ENCODE results near the gene TC2N. TPM values are rescaled to one million over a fixed set of nuclear protein-coding genes. Genes with fewer than 3 reads are reported as not detected.

Gene TC2N
- total and polyA plus RNA-seq, 9 of the 15 experiments (the other 6 are each of a cell fraction or from before 2014, with no cell fraction given) = 2.0 to 12.5 (median 7.3) TPM

DNA sequence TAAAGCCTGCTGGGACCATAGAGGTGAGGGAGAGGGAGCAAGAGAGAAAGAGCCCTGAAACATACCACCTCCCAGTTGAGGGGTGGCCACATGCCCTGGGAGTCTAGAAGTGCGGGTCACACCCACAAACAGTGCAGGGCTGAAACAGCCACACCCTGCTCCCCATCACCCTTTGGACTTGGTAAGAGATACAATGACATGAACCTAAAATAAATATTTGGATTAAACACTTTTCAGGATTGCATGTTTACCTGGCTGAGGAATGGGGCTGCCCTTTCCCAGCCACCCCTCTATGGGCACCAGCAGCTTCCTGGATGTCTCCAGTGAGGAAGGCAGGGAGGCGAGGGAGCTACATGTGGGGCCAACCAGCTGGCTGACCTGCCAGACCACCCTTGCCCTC is 39.0 kb upstream of the TC2N start:
- Histone ChIP-seq H3K79me2 (ENCODE audit: control insufficient read depth, insufficient read depth, low read length) (no peaks in the 10 kb centered on the region), H2AFZ (ENCODE audit: low read depth, low read length) (no peak overlapping the region), H3K9me3 (replicated peaks; ENCODE audit: control insufficient read depth, insufficient read depth, low read depth, low read length) (no peaks in the 10 kb centered on the region), H3K9me1 (ENCODE audit: control insufficient read depth, insufficient read depth, low read length) (no peaks in the 10 kb centered on the region), H3K36me3 (ENCODE audit: control insufficient read depth, insufficient read depth, low read length) (no peaks in the 10 kb centered on the region), H3K4me1 (replicated peaks in 1 of 2; ENCODE audit: control insufficient read depth in 2 of 2, insufficient read depth in 2 of 2, low read length in 2 of 2) (no peaks in the 10 kb centered on the region), H3K9ac (ENCODE audit: insufficient read depth in 1 of 2, low read depth in 2 of 2, low read length in 2 of 2) (no peak overlapping the region), H3K4me2 (ENCODE audit: insufficient read depth, low read length) (no peak overlapping the region), H3K4me3 (no peak overlapping the region), H3K27me3 (ENCODE audit: control insufficient read depth in 2 of 2, insufficient read depth in 2 of 2, low read length in 2 of 2) (peaks cover 0 to 10% of the 10 kb centered on the region in 2 experiments; a peak in 1 of 5 replicates), H4K20me1 (replicated peaks; ENCODE audit: control insufficient read depth, insufficient read depth, low read length) (no peaks in the 10 kb centered on the region), H3K27ac (ENCODE audit: extremely low read depth, low read depth, low read length) (no peak overlapping the region)
- FAIRE-seq = no peak
- TF ChIP-seq MEF2D (tag; conservative IDR thresholded peaks at IDR 0.05; ENCODE audit: low read depth) = no peak
- DNase-seq (ENCODE audit: extremely low read depth in 1 of 4, low spot score in 3 of 4) = no peak
- intact Hi-C loops (cut with micrococcal nuclease) (no loop called here), in situ Hi-C loops (cut with MboI) (no loop called here)
- no TSS peak for BruUV-seq (replicated peaks)
- WGBS (ENCODE audit: insufficient coverage, low coverage, missing lambda C conversion rate) = 0% methylated on average over 2 of the region's 2 CpGs
- ChIA-PET CTCF (ENCODE audit: low intra/inter-chr PET ratio) (no interaction called here), POLR2A (no interaction called here)
- no peak for ATAC-seq

DNA sequence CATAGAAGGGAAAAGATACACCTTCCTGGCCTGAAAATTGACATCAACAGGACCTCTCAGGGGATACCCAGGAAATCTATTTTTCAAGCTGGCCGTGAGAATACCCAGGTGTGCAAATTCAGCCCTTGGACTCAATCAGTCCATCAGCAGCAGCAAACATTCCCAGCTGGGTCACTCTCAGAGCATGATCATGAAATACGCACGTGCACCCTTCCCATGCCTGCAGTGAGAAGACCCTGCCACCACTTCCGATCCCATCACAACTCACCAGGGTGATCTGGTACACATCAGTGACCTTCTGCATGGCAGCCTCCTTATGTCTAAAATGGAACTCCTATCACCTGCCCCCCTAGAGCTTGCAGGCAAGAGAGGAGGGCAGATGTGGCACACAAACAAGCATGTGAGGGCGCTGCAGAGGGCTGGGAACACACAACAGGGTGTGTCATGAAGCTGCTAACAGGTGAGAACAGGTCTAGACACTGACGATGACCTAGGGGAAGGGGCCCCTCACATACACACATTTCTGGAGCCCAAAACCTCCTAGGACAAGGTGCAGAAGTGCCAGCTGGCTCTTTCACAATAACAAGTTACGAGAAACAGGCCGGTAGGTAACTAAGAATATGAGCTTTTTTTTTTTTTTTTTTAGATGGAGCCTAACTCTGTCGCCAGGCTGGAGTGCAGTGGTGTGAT is 37.8 kb upstream of the TC2N start:
- H3K27me3 ChIP-seq (ENCODE audit: control insufficient read depth in 2 of 2, insufficient read depth in 2 of 2, low read length in 2 of 2) = peaks cover 0 to 11% of the 10 kb centered on the region in 2 experiments; a peak in 1 of 5 replicates
- H3K9me1 ChIP-seq (ENCODE audit: control insufficient read depth, insufficient read depth, low read length) = no peaks in the 10 kb centered on the region
- in situ Hi-C loops (cut with MboI) = no loop called here
- ATAC-seq = no peak
- WGBS (ENCODE audit: insufficient coverage, low coverage, missing lambda C conversion rate) = 4% methylated on average over 7 of the region's 9 CpGs
- no peak overlapping the region for H3K4me3 ChIP-seq
- H2AFZ ChIP-seq (ENCODE audit: low read depth, low read length) = no peak overlapping the region
- no peaks in the 10 kb centered on the region for H3K36me3 ChIP-seq (ENCODE audit: control insufficient read depth, insufficient read depth, low read length)
- intact Hi-C loops (cut with micrococcal nuclease) = no loop called here
- no peak for DNase-seq (ENCODE audit: extremely low read depth in 1 of 4, low spot score in 3 of 4)
- H3K27ac ChIP-seq (ENCODE audit: extremely low read depth, low read depth, low read length) = no peak overlapping the region
- H3K4me2 ChIP-seq (ENCODE audit: insufficient read depth, low read length) = no peak overlapping the region
- FAIRE-seq = no peak
- no peaks in the 10 kb centered on the region for H3K4me1 ChIP-seq (replicated peaks in 1 of 2; ENCODE audit: control insufficient read depth in 2 of 2, insufficient read depth in 2 of 2, low read length in 2 of 2)
- no TSS peak for BruUV-seq (replicated peaks)
- no peaks in the 10 kb centered on the region for H3K79me2 ChIP-seq (ENCODE audit: control insufficient read depth, insufficient read depth, low read length)
- no peaks in the 10 kb centered on the region for H4K20me1 ChIP-seq (replicated peaks; ENCODE audit: control insufficient read depth, insufficient read depth, low read length)
- no peak overlapping the region for H3K9ac ChIP-seq (ENCODE audit: insufficient read depth in 1 of 2, low read depth in 2 of 2, low read length in 2 of 2)
- CTCF ChIA-PET (ENCODE audit: low intra/inter-chr PET ratio) = no interaction called here
- no peaks in the 10 kb centered on the region for H3K9me3 ChIP-seq (replicated peaks; ENCODE audit: control insufficient read depth, insufficient read depth, low read depth, low read length)
- POLR2A ChIA-PET = interaction anchor here (0.6 to 0.7 kb wide), 2 partner anchors 48 to 652 kb away, joined by 3 to 4 read pairs; no protein-coding TSS in a partner anchor
- TF ChIP-seq MTA2 (IDR thresholded peaks at IDR 0.05; ENCODE audit: low read depth) = no peak
- TF ChIP-seq PHF8 (IDR thresholded peaks at IDR 0.05; ENCODE audit: borderline replicate concordance, low read length) = no peak
- no peak for TF ChIP-seq STAT5A (IDR thresholded peaks at IDR 0.05; ENCODE audit: borderline replicate concordance, low read length)
- TF ChIP-seq KLF10 (CRISPR knock-in tag; IDR thresholded peaks at IDR 0.05) = no peak
- no peak for TF ChIP-seq ZNF76 (CRISPR knock-in tag; IDR thresholded peaks at IDR 0.05; ENCODE audit: borderline replicate concordance)
